Measurements from ENCODE around the gene SIRPB1.
"Not testable (repeated sequence)": the region's sequence is repeated elsewhere in the genome, so short reads cannot be mapped to it uniquely, and the experiment has no call there.

The SIRPB1 gene

GRCh38 chr20:1635291-1635979 lies 15.6 kb upstream of the SIRPB1 start:
- no peak for DNase-seq

- DNase-seq: no peak
Measured at GRCh38 chr20:1633535-1633934, 13.7 kb upstream of the SIRPB1 start.

GRCh38 chr20:1632178-1632577 lies 12.4 kb upstream of the SIRPB1 start:
- no peak for DNase-seq

GRCh38 chr20:1631309-1632151 lies 11.7 kb upstream of the SIRPB1 start:
- DNase-seq: no peak

- DNase-seq: no peak
Measured at GRCh38 chr20:1630186-1630585, 10.4 kb upstream of the SIRPB1 start.

GRCh38 chr20:1629321-1629720 lies 9.5 kb upstream of the SIRPB1 start:
- no peak for DNase-seq

- no peak for DNase-seq
Measured at GRCh38 chr20:1628621-1629020, 8.8 kb upstream of the SIRPB1 start.

- no peak for DNase-seq
Measured at GRCh38 chr20:1627200-1627550, 7.4 kb upstream of the SIRPB1 start.

GRCh38 chr20:1626528-1627199 lies 6.9 kb upstream of the SIRPB1 start:
- no peak for DNase-seq

- DNase-seq: no peak
Measured at GRCh38 chr20:1625083-1625690, 5.4 kb upstream of the SIRPB1 start.

GRCh38 chr20:1623501-1624205 lies 3.8 kb upstream of the SIRPB1 start:
- DNase-seq: no peak

GRCh38 chr20:1622450-1622849 lies 2.6 kb upstream of the SIRPB1 start:
- DNase-seq: no peak

- DNase-seq: no peak
Measured at GRCh38 chr20:1621316-1621715, 1.5 kb upstream of the SIRPB1 start.

GRCh38 chr20:1618954-1619540 lies 762 bp downstream of the SIRPB1 start:
- DNase-seq: no peak

- no peak for DNase-seq
Measured at GRCh38 chr20:1618479-1618878, 1.3 kb downstream of the SIRPB1 start.

- DNase-seq: no peak
Measured at GRCh38 chr20:1616858-1617434, 2.9 kb downstream of the SIRPB1 start.

GRCh38 chr20:1610404-1610803 lies 9.4 kb downstream of the SIRPB1 start:
- DNase-seq: not testable (repeated sequence)

GRCh38 chr20:1608678-1609347 lies 11.0 kb downstream of the SIRPB1 start:
- not testable (repeated sequence) for DNase-seq

- no peak for DNase-seq
Measured at GRCh38 chr20:1600736-1601135, 19.1 kb downstream of the SIRPB1 start.

GRCh38 chr20:1595333-1595732 lies 24.5 kb downstream of the SIRPB1 start:
- no peak for DNase-seq

Data from NCI-H526 (cell line).